Left lobe of liver (tissue), 2 donors: ENCODE data around the gene TPM1. TPM values are rescaled to one million over a fixed set of nuclear protein-coding genes. Genes with fewer than 3 reads are reported as not detected.
A peak's percentile ranks its signal among the peaks of the same experiment; 100 is the strongest.

Experiments
- ATAC-seq: fragments of 200-7000 bp; cut with Tn5 transposase; one replicate; pipeline ENCODE4 v1.9.1; 2020; ENCODE audit warnings: mild to moderate bottlenecking, moderate library complexity
- DNase-seq: peaks from one replicate; pipeline ENCODE4 v3.0.0-alpha.2; 2020; ENCODE audit warnings: low spot score
- total RNA-seq: library from RNA; stranded (reverse); gene quantifications from one replicate; pipeline ENCODE4 v1.2.1, GENCODE V29; 2021
- donor health status: DM: no; HTN: no; CAD: no; lungs with moderate emphysema.
- donor health status: DM: no; HTN: yes; CAD: no.

Gene TPM1
- total RNA-seq, 1 donor from 2014 or later = 52.6 TPM

GRCh38 chr15:63072023-63072650, 29.6 kb downstream of the TPM1 start:
- DNase-seq (no peak), ATAC-seq (no peak)

GRCh38 chr15:63072809-63073277, 30.3 kb downstream of the TPM1 start:
- no peak for DNase-seq
- no peak for ATAC-seq

GRCh38 chr15:63073497-63074172, 31.1 kb downstream of the TPM1 start:
- DNase-seq = no peak
- peak; percentile 78 for ATAC-seq

GRCh38 chr15:63075015-63075983, 32.8 kb downstream of the TPM1 start:
- no peak for DNase-seq

GRCh38 chr15:63075984-63076713, 33.6 kb downstream of the TPM1 start:
- DNase-seq = no peak
- ATAC-seq = no peak

More at GRCh38 chr15:63075015-63075983, 32.8 kb downstream of the TPM1 start:
- ATAC-seq = no peak

GRCh38 chr15:63076714-63077046, 34.1 kb downstream of the TPM1 start:
- DNase-seq = no peak
- ATAC-seq = no peak

GRCh38 chr15:63077952-63078351, 35.4 kb downstream of the TPM1 start:
- DNase-seq (no peak), ATAC-seq (no peak)

GRCh38 chr15:63079947-63080626, 37.5 kb downstream of the TPM1 start:
- no peak for ATAC-seq

GRCh38 chr15:63080634-63081250, 38.2 kb downstream of the TPM1 start:
- no peak for ATAC-seq

More at GRCh38 chr15:63079947-63080626, 37.5 kb downstream of the TPM1 start:
- no peak for DNase-seq

GRCh38 chr15:63082366-63082765, 39.8 kb downstream of the TPM1 start:
- DNase-seq (no peak), ATAC-seq (no peak)

More at GRCh38 chr15:63080634-63081250, 38.2 kb downstream of the TPM1 start:
- DNase-seq = no peak

- no peak for ATAC-seq
- peak; percentile 12 for DNase-seq
Measured at GRCh38 chr15:63083044-63083443, 40.5 kb downstream of the TPM1 start.

GRCh38 chr15:63083541-63083940, 41.0 kb downstream of the TPM1 start:
- DNase-seq (peak; percentile 11), ATAC-seq (no peak)

- DNase-seq (peak; percentile 4), ATAC-seq (no peak)
Measured at GRCh38 chr15:63084806-63085205, 42.3 kb downstream of the TPM1 start.

- DNase-seq (no peak), ATAC-seq (no peak)
Measured at GRCh38 chr15:63085289-63085688, 42.7 kb downstream of the TPM1 start.

GRCh38 chr15:63086271-63086670, 43.7 kb downstream of the TPM1 start:
- peak; percentile 12 for DNase-seq

GRCh38 chr15:63086947-63087346, 44.4 kb downstream of the TPM1 start:
- ATAC-seq (no peak), DNase-seq (no peak)

More at GRCh38 chr15:63086271-63086670, 43.7 kb downstream of the TPM1 start:
- ATAC-seq = no peak

- ATAC-seq = no peak
- DNase-seq = peak; percentile 10
Measured at GRCh38 chr15:63088533-63089245, 46.1 kb downstream of the TPM1 start.

GRCh38 chr15:63089260-63090043, 46.9 kb downstream of the TPM1 start:
- DNase-seq (peak; percentile 29), ATAC-seq (no peak)
